ENCODE measurements around the gene SIGLECL1.

SIGLECL1 gene

DNA sequence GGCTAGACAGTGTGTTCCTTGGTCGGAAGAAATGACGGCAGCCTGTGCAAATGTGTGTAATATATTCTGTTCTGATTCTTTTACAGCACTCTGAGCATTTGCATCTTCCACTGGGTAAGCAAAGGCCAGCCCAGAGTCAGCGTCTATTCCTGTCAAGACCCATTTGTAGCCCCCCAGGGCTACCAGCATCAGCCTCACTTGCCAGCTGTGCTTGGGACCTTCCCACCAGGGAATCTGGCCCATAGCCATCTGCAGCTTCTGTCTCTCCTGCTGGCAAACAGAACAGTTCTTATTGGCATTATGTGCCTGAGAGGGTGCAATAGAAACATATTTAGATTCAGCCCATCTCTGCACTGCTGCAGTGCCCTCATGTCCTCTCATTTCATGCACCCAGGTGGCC, 54.6 kb downstream of the SIGLECL1 start:
- H3K4me3 Mint-ChIP-seq, result no peak overlapping the region
- no peaks in the 10 kb centered on the region for H3K4me1 Mint-ChIP-seq
- H3K9me3 Mint-ChIP-seq, result peaks cover 18% of the 10 kb centered on the region
- no peaks in the 10 kb centered on the region for H3K36me3 Mint-ChIP-seq
- H3K27ac Mint-ChIP-seq, result no peak overlapping the region
- H3K27me3 Mint-ChIP-seq, result peaks cover 41% of the 10 kb centered on the region
- no peak for ATAC-seq

DNA sequence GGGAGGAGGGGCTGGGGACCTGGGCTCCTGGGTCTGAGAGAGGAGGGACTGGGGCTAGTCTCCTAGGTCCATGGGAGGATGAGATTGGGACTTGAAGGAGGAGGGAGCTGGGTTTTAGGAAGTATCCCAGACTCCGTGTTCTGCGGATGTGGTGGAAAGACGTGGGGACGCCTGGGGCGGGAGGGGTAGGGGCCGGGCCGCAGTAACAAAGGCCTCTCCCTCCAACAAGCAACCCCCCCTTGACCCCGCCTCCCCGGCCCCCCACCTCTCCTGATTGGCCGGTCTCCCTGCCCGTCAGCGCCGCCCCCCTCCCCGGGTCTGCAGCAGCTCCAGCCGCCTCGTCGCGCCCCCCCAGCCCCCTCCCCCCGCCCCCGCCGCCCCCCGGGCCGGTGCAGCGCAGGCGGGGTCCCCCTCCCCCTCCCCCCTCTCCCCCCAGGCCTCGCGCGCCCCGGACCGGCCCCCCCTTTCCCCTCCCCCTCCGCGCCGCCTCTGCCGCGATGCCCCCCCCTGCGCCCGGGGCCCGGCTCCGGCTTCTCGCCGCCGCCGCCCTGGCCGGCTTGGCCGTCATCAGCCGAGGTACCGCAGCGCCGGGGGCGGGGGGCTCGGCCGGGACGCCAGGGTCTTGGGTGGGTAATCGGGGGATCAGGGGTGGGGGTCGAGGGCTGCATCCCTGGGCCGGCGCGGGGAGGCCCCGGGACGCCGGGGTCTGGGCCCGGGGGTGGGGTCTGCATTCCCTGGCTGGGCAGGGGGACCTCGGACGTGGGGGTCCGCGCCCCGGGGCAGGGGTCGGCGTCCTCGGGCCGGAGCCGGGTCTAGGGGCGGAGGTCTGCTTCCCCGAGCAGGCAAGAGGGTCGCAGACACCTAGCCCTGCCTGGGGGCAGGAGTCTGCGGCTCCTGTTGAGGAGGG, 60.7 kb downstream of the SIGLECL1 start, which contains the start of gene IGLON5:
IGLON5 (plus strand) TSS at position 294 of the 907 bp plus-strand sequence; CDS start at position 498, 204 bp downstream.
- no peak within 1 kb of the TSS for H3K27ac Mint-ChIP-seq

DNA sequence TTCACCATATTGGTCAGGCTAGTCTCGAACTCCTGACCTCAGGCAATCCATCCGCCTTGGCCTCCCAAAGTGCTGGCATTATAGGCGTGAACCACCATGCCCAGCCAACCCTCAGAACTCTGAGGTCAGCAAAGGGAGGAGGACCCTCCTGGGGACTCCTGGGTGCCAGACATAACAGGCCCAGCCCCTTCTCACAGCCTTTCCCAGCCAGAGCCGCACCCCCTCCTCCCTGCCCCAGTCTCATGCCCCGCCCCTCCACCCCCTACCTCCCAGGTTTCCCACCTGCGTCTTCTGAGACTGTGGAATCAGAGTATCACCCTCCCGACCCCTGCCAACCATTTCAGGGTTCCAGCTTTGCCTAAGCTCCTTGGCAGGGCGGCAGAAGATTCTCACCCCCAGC, 65.8 kb downstream of the SIGLECL1 start:
- H3K4me1 Mint-ChIP-seq, result peaks cover 13% of the 10 kb centered on the region
- peaks cover 11% of the 10 kb centered on the region for H3K9me3 Mint-ChIP-seq
- no peaks in the 10 kb centered on the region for H3K36me3 Mint-ChIP-seq
- H3K27me3 Mint-ChIP-seq, result peaks cover 57% of the 10 kb centered on the region
- H3K27ac Mint-ChIP-seq, result no peak overlapping the region
- no peak for ATAC-seq
- H3K4me3 Mint-ChIP-seq, result no peak overlapping the region

More for the DNA sequence above, 60.7 kb downstream of the SIGLECL1 start, which contains the start of gene IGLON5:
- Mint-ChIP-seq H3K27me3 (peaks cover 63% of the 10 kb centered on the region), H3K36me3 (no peaks in the 10 kb centered on the region), H3K4me1 (peaks cover 13% of the 10 kb centered on the region), H3K9me3 (peaks cover 15% of the 10 kb centered on the region), H3K4me3 (no peak within 1 kb of the TSS)
- ATAC-seq, result peak; percentile 57

DNA sequence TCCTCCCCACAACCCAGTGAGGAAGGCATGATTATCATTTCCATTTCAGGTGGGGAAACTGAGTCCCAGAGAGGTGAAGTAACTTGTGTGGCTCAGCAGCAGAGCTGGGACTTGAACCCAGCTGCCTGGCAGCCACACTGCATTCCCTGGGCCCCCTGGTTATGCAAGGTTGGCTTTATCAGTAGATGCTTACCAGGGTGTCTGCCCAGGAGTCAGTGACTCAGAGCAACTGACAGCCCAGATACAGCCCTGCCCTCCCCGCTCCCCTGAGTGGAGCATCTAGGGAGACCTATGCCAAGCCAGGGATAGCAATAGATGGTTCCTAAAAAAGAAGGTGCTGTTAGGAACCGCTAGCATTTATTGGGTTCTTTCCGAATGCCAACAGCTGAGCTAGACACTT, 66.5 kb downstream of the SIGLECL1 start:
- Mint-ChIP-seq H3K27ac (no peak overlapping the region), H3K36me3 (no peaks in the 10 kb centered on the region), H3K9me3 (peaks cover 11% of the 10 kb centered on the region), H3K27me3 (peaks cover 56% of the 10 kb centered on the region), H3K4me3 (no peak overlapping the region), H3K4me1 (peaks cover 13% of the 10 kb centered on the region)
- no peak for ATAC-seq

DNA sequence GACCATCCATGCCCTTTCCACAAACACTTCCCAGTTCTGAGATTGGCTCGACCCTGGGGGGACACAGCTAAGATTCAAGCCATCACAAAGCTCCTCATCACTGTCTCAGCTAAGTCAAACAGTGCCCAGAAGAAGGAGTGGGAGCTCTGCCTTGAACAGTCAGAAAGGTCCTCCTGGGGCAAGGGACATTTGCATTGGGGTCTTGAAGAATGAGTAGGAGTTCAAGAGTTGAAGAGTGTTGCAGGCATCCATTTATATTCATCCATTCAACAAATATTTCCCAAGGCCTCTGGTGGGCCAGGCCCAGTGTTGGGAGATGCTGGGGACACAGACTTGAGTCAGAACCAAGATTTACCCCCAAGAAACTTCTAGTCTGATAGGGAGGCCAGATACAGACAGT, 67.1 kb downstream of the SIGLECL1 start:
- Mint-ChIP-seq H3K27me3 (peaks cover 56% of the 10 kb centered on the region), H3K27ac (no peak overlapping the region), H3K4me3 (no peak overlapping the region), H3K9me3 (peaks cover 11% of the 10 kb centered on the region), H3K4me1 (peaks cover 13% of the 10 kb centered on the region), H3K36me3 (no peaks in the 10 kb centered on the region)
- ATAC-seq, result no peak
